HepG2 (cell line): ENCODE measurements around the gene VAMP5. TPM values are rescaled to one million over a fixed set of nuclear protein-coding genes. Genes with fewer than 3 reads are reported as not detected.
"Not testable (repeated sequence)": the region's sequence is repeated elsewhere in the genome, so short reads cannot be mapped to it uniquely, and the experiment has no call there.

Source experiments
- ATAC-seq: fragments of 200-7000 bp; cut with Tn5 transposase; 3 replicates; pipeline ENCODE4 v1.9.1; 2020; ENCODE audit warnings: mild to moderate bottlenecking, moderate library complexity
- BruUV-seq: library from RNA; stranded (reverse); fragments of 400-500 nt; replicated peaks from 2 replicates; lab custom pipeline; 2021; lab: Mats Ljungman, UMichigan
- CTCF ChIA-PET: fragments of 300-600 bp; formaldehyde crosslinking; extraction: SDS; loops from one replicate; lab custom pipeline; 2021; ENCODE audit warnings: low total read pairs, inconsistent platforms, low intra/inter-chr PET ratio; lab: Yijun Ruan, JAX
- POLR2A ChIA-PET: fragments of 350-600 bp; sonication (Branson Sonifier 250); formaldehyde crosslinking; loops from one replicate; lab custom pipeline; 2020; ENCODE audit warnings: antibody characterized with exemption, inconsistent platforms; lab: Yijun Ruan, JAX
- DNase-seq: peaks from one replicate; pipeline ENCODE4 v3.0.0-alpha.2; 2015; ENCODE audit warnings: low spot score
- FAIRE-seq: peaks from 3 replicates; lab custom pipeline; 2011; peaks lifted over from hg19 to GRCh38; lab: Jason Lieb, UNC
- H2AFZ ChIP-seq: one replicate; pipeline ENCODE4 v1.6.1; 2011; ENCODE audit warnings: low read length, inconsistent platforms
- H3K27ac ChIP-seq: fragments of 300-600 bp; 3 replicates; pipeline ENCODE4 v1.8.0; 2011; ENCODE audit warnings: mixed run types, mild to moderate bottlenecking, mixed read lengths, low read length, inconsistent platforms; ENCODE audit not compliant: insufficient read depth; ENCODE audit errors: extremely low read length
- H3K27me3 ChIP-seq, 2 experiments: fragments of 200-600 bp in 1 of 2; 2 replicates in 1 of 2; 3 replicates in 1 of 2; pipeline versions ENCODE4 v1.6.0 to v1.8.0; 2011; ENCODE audit warnings: low read length in 2 of 2, mild to moderate bottlenecking in 2 of 2, moderate library complexity in 2 of 2, inconsistent platforms in 1 of 2; ENCODE audit not compliant: insufficient read depth in 2 of 2, control insufficient read depth in 1 of 2
- H3K36me3 ChIP-seq, 2 experiments: fragments of 200-600 bp in 1 of 2; replicated peaks in 1 of 2; 2 replicates in 1 of 2; 3 replicates in 1 of 2; pipeline versions ENCODE4 v1.5.1 to v1.8.0; 2011; ENCODE audit warnings: low read length in 2 of 2, inconsistent platforms in 1 of 2; ENCODE audit not compliant: insufficient read depth in 2 of 2, control insufficient read depth in 1 of 2
- H3K4me1 ChIP-seq: 2 replicates; pipeline ENCODE4 v1.5.1; 2012; ENCODE audit warnings: low read length, inconsistent platforms; ENCODE audit not compliant: insufficient read depth
- H3K4me2 ChIP-seq: 2 replicates; pipeline ENCODE4 v1.6.0; 2011; ENCODE audit warnings: low read depth, low read length, inconsistent platforms
- H3K4me3 ChIP-seq, 3 experiments: fragments of 200-600 bp in 1 of 3; sonication (generic), shearing (Covaris generic) in 1 of 3; replicated peaks in 1 of 3; 2 replicates each; pipeline ENCODE4 v1.5.1; 2011 to 2016; ENCODE audit warnings: low read length in 3 of 3, inconsistent platforms in 2 of 3, low read depth in 2 of 3, mild to moderate bottlenecking in 2 of 3, control low read depth in 1 of 3, mixed read lengths in 1 of 3; ENCODE audit not compliant: insufficient read depth in 1 of 3
- H3K79me2 ChIP-seq: one replicate; pipeline ENCODE4 v1.6.1; 2011; ENCODE audit warnings: low read length, inconsistent platforms; ENCODE audit not compliant: insufficient read depth
- H3K9ac ChIP-seq: 2 replicates; pipeline ENCODE4 v1.6.0; 2011; ENCODE audit warnings: mild to moderate bottlenecking, low read depth, low read length, inconsistent platforms; ENCODE audit not compliant: insufficient read depth
- H3K9me3 ChIP-seq: 2 replicates; pipeline ENCODE4 v1.5.1; 2012; ENCODE audit warnings: mild to moderate bottlenecking, low read length
- H4K20me1 ChIP-seq: 2 replicates; pipeline ENCODE4 v1.6.0; 2011; ENCODE audit warnings: inconsistent platforms, mild to moderate bottlenecking, low read length, moderate library complexity; ENCODE audit not compliant: insufficient read depth
- HES4 ChIP-seq: sonication (generic); formaldehyde crosslinking; IDR thresholded peaks from 2 replicates; pipeline ENCODE4 v1.9.0; 2021; ENCODE audit warnings: mild to moderate bottlenecking, missing genetic modification reagents, borderline replicate concordance
- JUNB ChIP-seq: sonication (generic); formaldehyde crosslinking; IDR thresholded peaks from 2 replicates; pipeline ENCODE4 v1.8.0; 2022; ENCODE audit warnings: missing genetic modification reagents, mild to moderate bottlenecking, borderline replicate concordance
- POLR2A ChIP-seq, 2 experiments: IDR thresholded peaks; 2 replicates each; pipeline ENCODE4 v1.6.1; 2011; ENCODE audit warnings: low read depth in 2 of 2, low read length in 2 of 2, mild to moderate bottlenecking in 1 of 2, moderate library complexity in 1 of 2; ENCODE audit not compliant: insufficient read depth in 1 of 2
- SNAPC5 ChIP-seq: sonication (generic); formaldehyde crosslinking; IDR thresholded peaks from 2 replicates; pipeline ENCODE4 v1.8.1; 2023; ENCODE audit warnings: mild to moderate bottlenecking, missing genetic modification reagents, borderline replicate concordance
- SP4 ChIP-seq: sonication (generic); formaldehyde crosslinking; IDR thresholded peaks from 2 replicates; pipeline ENCODE4 v1.8.1; 2023; ENCODE audit warnings: mild to moderate bottlenecking, missing genetic modification reagents
- WGBS: methylation state at CpG from one replicate; pipeline ENCODE4 v1.1.6; 2017; ENCODE audit warnings: low lambda C conversion rate; 5-methylcytosine and 5-hydroxymethylcytosine counted together
- in situ Hi-C: cut with HindIII; loops from 2 replicates; pipeline ENCODE4 v1.10.0; 2017; ENCODE audit warnings: low pct_unique_long_range_greater_than_20kb; ENCODE audit not compliant: extremely low pct_ligation_motif_present
- intact Hi-C: fragments of 100-400 bp; cut with micrococcal nuclease; formaldehyde crosslinking; loops from one replicate; pipeline ENCODE4 v1.10.0; 2022; ENCODE audit not compliant: unreplicated experiment
- polyA plus RNA-seq, 8 experiments: library from polyadenylated mRNA; depleted of rRNA in 3 of 8; stranded (reverse) in 7 of 8; unstranded in 1 of 8; fragments of >200 nt; fragmentation: Illumina TruSeq in 4 of 8; extraction: Trizol in 4 of 8; gene quantifications; 2 replicates each; pipeline versions ENCODE4 v1.2.1 to v1.2.3, GENCODE V29; 2011 to 2016; ENCODE audit warnings: low read depth in 4 of 8, missing spikeins in 1 of 8, mixed read lengths in 1 of 8; ENCODE audit not compliant: insufficient read depth in 1 of 8
- total RNA-seq, 5 experiments: library from RNA; depleted of rRNA; stranded (reverse); fragments of >200 nt; fragmentation: Illumina TruSeq; extraction: Trizol; gene quantifications; 2 replicates each; pipeline ENCODE4 v1.2.3, GENCODE V29; 2016; ENCODE audit warnings: low read depth in 1 of 5
- TF ChIP-seq, protein P1 (sequence below): IDR thresholded peaks from 2 replicates; pipeline ENCODE4 v1.6.1; 2016; ENCODE audit warnings: missing compliant biosample characterization, missing genetic modification reagents, borderline replicate concordance
- TF ChIP-seq, protein P2 (sequence below): IDR thresholded peaks from 2 replicates; pipeline ENCODE4 v1.6.1; 2018; ENCODE audit warnings: missing genetic modification reagents, mild to moderate bottlenecking, missing compliant biosample characterization
- TF ChIP-seq, protein P3 (sequence below): sonication (generic); formaldehyde crosslinking; IDR thresholded peaks from 2 replicates; pipeline ENCODE4 v1.4.0; 2020; ENCODE audit warnings: mild to moderate bottlenecking, missing genetic modification reagents
- TF ChIP-seq, protein P4 (sequence below): sonication (generic); formaldehyde crosslinking; IDR thresholded peaks from 2 replicates; pipeline ENCODE4 v1.8.0; 2023; ENCODE audit warnings: mild to moderate bottlenecking, missing genetic modification reagents

Gene VAMP5
- total and polyA plus RNA-seq, 2 of the 13 experiments (the other 11 are each of a cell fraction or from before 2014, with no cell fraction given), result 7.2 to 56.7 TPM

DNA sequence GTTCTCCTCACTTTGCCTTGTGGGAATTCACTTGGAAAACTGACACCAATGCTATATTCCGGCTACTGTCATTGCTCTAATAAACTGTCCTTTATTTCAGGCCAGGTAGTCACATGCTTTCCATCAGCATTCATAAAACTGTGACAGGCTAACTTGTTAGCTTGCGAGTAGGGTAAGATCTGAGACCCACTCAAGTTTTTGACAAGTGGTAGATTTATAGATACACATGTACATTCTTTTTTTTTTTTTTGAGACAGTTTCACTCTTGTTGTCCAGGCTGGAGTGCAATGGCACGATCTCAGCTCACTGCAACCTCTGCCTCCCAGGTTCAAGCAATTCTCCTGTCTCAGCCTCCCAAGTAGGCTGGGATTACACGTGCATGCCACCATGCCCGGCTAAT, 33.5 kb downstream of the VAMP5 start:
- DNase-seq, H4K20me1 ChIP-seq, ATAC-seq, in situ Hi-C loops, H2AFZ ChIP-seq, CTCF ChIA-PET, BruUV-seq, H3K27me3 ChIP-seq: not testable (repeated sequence)
- Histone ChIP-seq H3K4me2 (peak overlapping the region; percentile 72), H3K27ac (peak overlapping the region; percentile 91), H3K79me2 (peaks cover 39% of the 10 kb centered on the region), H3K36me3 (peaks cover 9 to 34% of the 10 kb centered on the region in 2 experiments)
- 83% methylated on average over 5 of the region's 5 CpGs for WGBS
- POLR2A ChIA-PET, result interaction anchor here (2.8 to 25.7 kb wide), 3 partner anchors 25 to 78 kb away, joined by 17 to 795 read pairs (median 36); partner anchors contain the start of genes GGCX, MAT2A, RNF181 and TMEM150A
- intact Hi-C loops, result loop anchor here (2.0 kb wide), 1 partner anchor 33 kb away; the partner anchor contains the start of gene VAMP5
- TF ChIP-seq, protein P1, sequence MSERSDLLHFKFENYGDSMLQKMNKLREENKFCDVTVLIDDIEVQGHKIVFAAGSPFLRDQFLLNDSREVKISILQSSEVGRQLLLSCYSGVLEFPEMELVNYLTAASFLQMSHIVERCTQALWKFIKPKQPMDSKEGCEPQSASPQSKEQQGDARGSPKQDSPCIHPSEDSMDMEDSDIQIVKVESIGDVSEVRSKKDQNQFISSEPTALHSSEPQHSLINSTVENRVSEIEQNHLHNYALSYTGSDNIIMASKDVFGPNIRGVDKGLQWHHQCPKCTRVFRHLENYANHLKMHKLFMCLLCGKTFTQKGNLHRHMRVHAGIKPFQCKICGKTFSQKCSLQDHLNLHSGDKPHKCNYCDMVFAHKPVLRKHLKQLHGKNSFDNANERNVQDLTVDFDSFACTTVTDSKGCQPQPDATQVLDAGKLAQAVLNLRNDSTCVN, result 0 out of 2 replicates have a peak, but pooled peaks have one; percentile 44
- peak in 1 of 2 experiments; percentile 23; a peak in 1 of 4 replicates for TF ChIP-seq POLR2A (IDR thresholded peaks at IDR 0.05; ENCODE audit: insufficient read depth in 1 of 2, low read depth in 2 of 2, low read length in 2 of 2)
- TF ChIP-seq, protein P2, sequence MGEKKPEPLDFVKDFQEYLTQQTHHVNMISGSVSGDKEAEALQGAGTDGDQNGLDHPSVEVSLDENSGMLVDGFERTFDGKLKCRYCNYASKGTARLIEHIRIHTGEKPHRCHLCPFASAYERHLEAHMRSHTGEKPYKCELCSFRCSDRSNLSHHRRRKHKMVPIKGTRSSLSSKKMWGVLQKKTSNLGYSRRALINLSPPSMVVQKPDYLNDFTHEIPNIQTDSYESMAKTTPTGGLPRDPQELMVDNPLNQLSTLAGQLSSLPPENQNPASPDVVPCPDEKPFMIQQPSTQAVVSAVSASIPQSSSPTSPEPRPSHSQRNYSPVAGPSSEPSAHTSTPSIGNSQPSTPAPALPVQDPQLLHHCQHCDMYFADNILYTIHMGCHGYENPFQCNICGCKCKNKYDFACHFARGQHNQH (CRISPR knock-in tag), result 0 out of 2 replicates have a peak, but pooled peaks have one; percentile 15
- TF ChIP-seq, all 625 proteins: peak for 3; not testable (repeated sequence) for 622
- Histone ChIP-seq H3K4me1 (peaks cover 76% of the 10 kb centered on the region), H3K4me3 (peak overlapping the region; percentile 85 to 98 (median 92); a peak in 5 of 6 replicates), H3K9ac (peak overlapping the region; percentile 98)
- not testable (repeated sequence) for FAIRE-seq, H3K9me3 ChIP-seq

DNA sequence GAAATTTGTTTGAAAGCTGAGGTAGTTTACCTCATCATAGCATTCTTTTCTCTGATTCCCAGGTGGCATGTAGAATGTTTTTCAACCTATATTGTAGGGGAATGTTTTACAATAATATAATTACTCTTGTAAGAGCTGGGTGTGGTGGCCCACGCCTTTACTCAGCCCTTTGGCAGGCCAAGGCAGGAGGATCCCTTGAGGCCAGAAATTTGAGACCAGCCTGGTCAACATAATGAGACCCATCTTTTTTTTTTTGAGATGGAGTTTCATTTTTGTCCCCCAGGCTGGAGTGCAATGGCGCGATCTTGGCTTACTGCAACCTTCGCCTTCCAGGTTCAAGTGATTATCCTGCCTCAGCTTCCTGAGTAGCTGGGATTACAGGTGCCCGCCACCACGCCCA, 35.4 kb downstream of the VAMP5 start:
- POLR2A ChIA-PET, result interaction anchor here (1.5 to 5.6 kb wide), 3 partner anchors 18 to 81 kb away, joined by 4 to 36 read pairs (median 8); partner anchors contain the start of gene GGCX
- in situ Hi-C loops (no loop called here), intact Hi-C loops (no loop called here)
- ATAC-seq, result no peak
- no peak overlapping the region for H3K4me3 ChIP-seq
- no TSS peak for BruUV-seq
- no peaks in the 10 kb centered on the region for H3K27me3 ChIP-seq
- no peak overlapping the region for H3K9ac ChIP-seq
- no peak for DNase-seq
- no peak for FAIRE-seq
- no peak overlapping the region for H3K4me2 ChIP-seq
- H3K27ac ChIP-seq, result no peak overlapping the region
- CTCF ChIA-PET, result no interaction called here
- peaks cover 10% of the 10 kb centered on the region for H4K20me1 ChIP-seq
- H3K9me3 ChIP-seq, result no peaks in the 10 kb centered on the region
- peaks cover 21 to 52% of the 10 kb centered on the region in 2 experiments for H3K36me3 ChIP-seq
- 99% methylated on average over 6 of the region's 6 CpGs for WGBS
- H3K79me2 ChIP-seq, result peaks cover 42% of the 10 kb centered on the region
- peaks cover 60% of the 10 kb centered on the region for H3K4me1 ChIP-seq
- H2AFZ ChIP-seq, result no peak overlapping the region
- TF ChIP-seq, protein P3, sequence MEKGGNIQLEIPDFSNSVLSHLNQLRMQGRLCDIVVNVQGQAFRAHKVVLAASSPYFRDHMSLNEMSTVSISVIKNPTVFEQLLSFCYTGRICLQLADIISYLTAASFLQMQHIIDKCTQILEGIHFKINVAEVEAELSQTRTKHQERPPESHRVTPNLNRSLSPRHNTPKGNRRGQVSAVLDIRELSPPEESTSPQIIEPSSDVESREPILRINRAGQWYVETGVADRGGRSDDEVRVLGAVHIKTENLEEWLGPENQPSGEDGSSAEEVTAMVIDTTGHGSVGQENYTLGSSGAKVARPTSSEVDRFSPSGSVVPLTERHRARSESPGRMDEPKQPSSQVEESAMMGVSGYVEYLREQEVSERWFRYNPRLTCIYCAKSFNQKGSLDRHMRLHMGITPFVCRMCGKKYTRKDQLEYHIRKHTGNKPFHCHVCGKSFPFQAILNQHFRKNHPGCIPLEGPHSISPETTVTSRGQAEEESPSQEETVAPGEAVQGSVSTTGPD (CRISPR knock-in tag), result no peak
- TF ChIP-seq SNAPC5 (CRISPR knock-in tag) (no peak), SP4 (CRISPR knock-in tag) (no peak), JUNB (CRISPR knock-in tag) (no peak), HES4 (CRISPR knock-in tag) (no peak)
- TF ChIP-seq, protein P4, sequence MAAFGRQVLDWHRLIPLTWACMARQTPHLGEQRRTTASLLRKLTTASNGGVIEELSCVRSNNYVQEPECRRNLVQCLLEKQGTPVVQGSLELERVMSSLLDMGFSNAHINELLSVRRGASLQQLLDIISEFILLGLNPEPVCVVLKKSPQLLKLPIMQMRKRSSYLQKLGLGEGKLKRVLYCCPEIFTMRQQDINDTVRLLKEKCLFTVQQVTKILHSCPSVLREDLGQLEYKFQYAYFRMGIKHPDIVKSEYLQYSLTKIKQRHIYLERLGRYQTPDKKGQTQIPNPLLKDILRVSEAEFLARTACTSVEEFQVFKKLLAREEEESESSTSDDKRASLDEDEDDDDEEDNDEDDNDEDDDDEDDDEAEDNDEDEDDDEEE (CRISPR knock-in tag), result no peak
